OCI-LY1 (cell line): Measurements from ENCODE around the gene NR5A1.

ENCODE experiments used
- CTCF ChIP-seq: fragments of 200-600 bp; sonication (generic), shearing (Covaris generic); IDR thresholded peaks from 2 replicates; pipeline ENCODE4 v1.5.1; 2017; ENCODE audit warnings: mild to moderate bottlenecking, antibody characterized with exemption, low read length, moderate library complexity, mixed read lengths
- EZH2 ChIP-seq: fragments of 200-600 bp; sonication (generic), shearing (Covaris generic); IDR thresholded peaks from 2 replicates; pipeline ENCODE4 v1.8.0; 2017; ENCODE audit warnings: borderline replicate concordance, mixed run types, mild to moderate bottlenecking, antibody characterized with exemption, low read length, moderate library complexity, mixed read lengths

DNA sequence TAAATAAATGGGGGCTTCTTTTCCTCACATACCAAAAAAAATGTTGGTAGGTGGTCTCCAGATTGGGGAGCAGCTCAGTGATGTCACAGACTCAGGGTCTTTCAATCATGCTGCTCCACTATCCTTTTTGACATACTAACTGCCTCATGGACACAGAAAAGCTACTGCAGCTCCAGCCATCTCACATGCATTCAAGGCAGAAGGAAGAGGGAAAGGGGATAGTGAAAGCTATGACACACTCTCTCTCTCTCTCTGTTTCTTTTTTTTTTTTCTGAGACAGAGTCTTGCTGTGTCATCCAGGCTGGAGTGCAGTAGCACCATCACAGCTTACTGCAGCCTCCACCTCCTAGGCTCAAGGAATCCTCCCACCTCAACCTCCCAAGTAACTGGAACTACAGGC is 64.8 kb downstream of the NR5A1 start:
- TF ChIP-seq CTCF = no peak
- no peak for TF ChIP-seq EZH2
